GM21619 (cell line): ENCODE results near the gene CST5.
"Not testable (repeated sequence)": the region's sequence is repeated elsewhere in the genome, so short reads cannot be mapped to it uniquely, and the experiment has no call there.

ENCODE experiments used
- ATAC-seq: cut with Tn5 transposase; IDR thresholded peaks from one replicate; pipeline ENCODE4 v1.9.1; 2021; ENCODE audit not compliant: unreplicated experiment

CST5 gene

DNA sequence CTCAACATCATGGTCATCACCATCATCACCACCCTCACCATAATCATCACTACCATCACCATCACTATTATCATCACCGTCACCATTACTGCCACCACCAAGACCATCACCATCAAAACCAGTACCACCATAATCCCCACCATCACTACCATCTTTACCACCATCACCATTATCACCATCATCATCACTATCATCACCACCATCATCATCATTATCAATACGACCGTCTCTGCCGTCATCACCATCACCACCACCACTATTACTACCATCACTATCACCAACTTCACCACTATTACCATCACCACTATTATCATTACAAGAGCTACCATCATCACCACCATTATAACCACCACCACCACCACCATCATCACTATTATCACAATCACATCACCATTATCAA, 11.3 kb upstream of the CST5 start:
- ATAC-seq = not testable (repeated sequence)

DNA sequence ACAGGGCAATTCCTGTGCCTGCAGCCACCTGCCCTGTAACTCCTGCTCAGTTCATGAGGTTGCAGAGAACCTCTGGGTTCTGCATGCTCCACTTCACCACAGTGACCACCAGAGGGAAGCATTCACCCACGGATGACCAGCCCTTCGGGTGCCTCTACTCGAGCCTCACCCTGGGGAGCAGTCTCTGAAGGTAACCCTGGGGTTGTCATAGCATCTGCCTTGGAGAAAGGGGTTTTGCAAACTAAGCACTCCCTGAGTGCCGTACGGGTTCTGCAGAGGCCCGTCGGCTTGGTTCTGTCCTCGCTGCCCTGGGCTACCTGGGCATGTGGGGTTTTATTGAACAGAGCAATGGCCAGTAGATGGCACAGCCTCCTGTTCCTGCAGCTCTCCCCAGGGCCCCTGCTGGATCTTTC, 10.2 kb upstream of the CST5 start:
- ATAC-seq = peak; percentile 77

DNA sequence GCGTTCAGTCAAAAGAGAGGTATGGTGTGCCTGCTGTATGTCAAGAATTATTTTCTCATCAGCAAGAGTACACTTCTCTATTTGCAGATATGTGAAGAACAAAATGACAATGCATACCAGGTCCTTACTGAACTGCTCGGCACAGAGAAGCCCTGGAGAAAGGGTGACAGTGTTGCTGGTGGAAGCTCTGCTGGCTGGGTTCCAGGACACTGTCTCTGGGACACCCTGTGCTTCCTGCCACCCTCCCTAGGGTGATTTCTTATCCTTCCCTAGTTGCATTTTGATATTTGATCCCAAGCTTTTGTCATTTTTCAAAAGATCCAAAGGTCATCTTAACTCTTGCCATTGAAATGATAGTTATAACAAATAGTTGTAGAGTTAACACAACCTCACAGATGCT, 8.3 kb upstream of the CST5 start:
- no peak for ATAC-seq

DNA sequence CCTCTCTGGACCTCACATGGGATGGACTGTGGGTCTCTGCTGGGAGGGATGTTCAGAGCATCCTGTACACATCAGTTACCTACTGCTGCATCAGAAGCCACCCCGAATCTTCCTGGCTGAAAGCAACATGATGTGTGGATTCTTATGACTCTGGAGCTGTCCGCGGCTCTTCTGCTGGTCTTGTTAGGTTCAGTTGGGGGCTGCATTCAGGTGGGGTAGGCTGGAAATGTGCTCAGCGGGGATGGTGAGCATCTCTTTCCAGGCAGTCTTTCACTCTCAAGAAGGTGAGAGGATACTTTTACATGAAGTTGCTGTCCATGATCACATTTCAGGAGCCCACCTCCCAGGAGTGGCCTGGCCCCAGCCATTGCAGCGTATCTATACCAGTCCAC, 5.2 kb upstream of the CST5 start:
- no peak for ATAC-seq

DNA sequence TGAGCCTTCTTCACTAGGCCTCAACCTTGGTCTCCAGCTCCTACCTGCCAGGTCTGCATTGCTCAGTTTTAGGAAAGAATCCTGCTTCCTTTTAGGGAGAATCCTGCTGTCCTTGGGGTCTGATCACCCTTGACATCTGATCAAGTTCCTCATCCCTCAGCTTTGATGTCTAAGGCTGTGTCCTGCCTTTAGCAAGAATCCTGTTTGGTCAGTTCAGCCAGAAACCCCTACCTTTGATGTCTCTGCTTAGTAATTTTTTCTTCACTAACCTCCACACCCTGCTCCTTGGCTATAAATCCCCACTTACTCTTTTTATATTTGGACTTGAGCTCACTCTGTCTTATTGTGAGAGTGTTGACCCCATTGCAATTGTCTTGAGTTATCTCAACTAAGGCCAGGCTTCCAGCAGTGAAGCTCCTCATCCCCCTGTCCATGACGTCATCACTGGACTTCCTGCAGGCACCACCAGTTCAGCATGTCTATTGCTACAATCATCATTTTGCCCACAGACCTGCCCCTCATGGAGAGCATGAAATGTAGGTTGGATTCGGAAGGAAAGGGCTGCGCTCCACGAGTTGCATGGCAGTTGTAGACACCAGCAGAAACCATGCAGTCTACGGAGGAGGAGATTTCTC, 4.7 kb upstream of the CST5 start:
- ATAC-seq = no peak

DNA sequence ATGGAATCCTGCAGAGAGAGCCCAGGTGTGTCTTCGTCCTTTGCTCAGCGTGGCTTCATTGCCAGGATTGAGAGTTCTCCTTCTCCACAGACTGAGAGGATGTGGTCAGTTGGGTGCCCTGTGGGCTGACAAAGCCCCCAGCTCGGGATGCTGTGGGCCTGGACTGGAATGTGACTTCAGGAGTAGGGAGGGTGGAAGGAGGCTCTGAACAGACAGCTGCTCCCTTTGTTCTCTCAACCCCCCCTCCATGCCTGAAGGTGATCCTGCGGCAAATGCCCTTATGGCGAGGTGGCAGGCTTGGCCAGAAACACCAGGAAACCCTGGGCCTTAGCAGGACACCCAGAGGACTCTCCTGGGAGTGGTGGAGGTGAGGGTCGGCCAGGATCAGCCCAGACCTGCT, 1.8 kb upstream of the CST5 start:
- no peak for ATAC-seq

DNA sequence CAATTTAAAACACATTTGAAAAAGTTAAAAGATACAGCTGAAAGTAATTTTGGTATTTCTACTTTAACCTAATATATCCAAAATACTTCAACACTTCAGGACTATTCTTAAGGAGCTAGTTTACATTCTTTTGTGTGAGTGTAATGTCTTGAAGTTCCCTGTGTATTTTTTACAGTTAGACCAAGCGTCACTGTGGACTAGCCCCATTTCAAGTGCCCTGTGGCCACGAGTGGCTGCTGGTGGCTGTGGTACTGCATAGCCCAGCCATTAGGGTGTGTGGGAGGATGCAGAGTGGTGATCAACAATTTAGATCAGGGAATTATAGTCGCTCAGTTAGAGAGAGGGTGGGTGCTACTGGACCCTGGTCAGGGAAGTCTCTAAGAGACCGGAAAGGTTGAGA, 869 bp upstream of the CST5 start:
- no peak for ATAC-seq

DNA sequence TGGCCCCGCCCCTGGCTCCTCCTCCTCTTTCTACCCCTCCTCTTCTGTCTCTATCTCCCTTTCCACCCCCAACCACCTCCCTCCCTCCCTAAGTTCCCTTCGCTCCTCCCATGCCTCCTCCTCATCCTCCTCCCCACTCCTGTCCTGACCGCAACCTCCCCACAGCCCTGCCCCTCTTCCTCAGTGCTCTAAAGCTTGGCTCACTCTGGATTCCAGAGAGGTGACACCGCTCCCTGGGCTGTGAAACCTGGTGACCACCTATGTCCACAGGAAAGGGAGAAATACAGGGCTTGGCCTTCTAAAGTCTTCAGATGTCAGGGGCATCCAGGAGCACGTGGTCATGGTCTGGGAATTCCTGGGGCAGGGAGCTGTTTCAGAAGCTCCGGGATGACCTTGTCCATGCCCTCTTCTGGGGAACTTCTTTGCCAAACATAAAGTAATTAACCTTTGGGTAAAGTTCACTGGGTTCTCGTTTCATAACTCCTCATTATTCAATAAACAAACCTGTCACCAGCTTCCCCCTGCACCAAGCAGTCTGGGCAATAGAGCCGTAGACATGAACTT, 345 bp upstream of the CST5 start:
- ATAC-seq = no peak

DNA sequence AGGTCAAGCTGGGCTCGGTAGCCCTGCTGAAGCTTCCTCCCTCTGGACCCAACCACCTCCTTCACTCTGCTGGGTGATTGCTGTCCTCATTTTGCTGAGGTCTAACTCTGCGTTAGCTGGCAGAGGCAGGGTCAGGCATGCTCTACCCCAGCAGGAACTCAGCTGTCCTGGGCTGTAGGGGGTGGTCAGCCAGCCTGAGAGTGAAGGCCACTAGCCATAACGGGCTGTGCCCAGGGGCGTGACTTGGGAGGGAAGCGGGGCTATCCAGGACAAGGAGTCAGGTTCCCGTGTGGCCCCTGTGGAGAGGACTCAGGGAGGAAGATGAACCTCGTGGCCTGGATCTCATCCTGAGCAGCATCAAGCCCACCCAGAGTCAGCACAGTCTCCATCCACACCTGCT, 761 bp downstream of the CST5 start:
- ATAC-seq = no peak

DNA sequence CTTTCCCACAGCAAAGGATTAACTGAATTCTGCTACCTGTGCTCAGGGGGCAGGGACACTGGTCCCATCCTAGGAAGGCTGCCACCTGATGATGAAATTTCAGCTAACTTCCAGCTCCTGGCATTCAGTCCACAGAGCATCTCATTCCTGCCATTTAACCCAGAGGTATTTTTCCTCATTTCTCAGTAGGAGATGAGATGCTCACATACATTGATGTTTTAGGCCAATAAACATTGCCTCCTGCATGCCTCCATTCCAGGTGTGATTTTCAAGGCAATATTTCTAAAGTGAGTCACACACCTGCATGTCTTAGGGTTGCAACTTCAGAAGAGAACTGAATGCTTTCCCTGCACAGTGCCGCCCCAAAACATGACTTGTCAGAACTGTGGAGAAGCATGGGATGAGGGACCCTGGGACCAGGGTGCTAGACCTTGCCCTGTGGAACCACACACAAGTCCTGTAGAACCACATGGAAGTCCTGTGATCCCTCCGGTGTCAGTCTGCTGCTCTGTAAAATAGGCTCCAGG, 1.5 kb downstream of the CST5 start:
- not testable (repeated sequence) for ATAC-seq

DNA sequence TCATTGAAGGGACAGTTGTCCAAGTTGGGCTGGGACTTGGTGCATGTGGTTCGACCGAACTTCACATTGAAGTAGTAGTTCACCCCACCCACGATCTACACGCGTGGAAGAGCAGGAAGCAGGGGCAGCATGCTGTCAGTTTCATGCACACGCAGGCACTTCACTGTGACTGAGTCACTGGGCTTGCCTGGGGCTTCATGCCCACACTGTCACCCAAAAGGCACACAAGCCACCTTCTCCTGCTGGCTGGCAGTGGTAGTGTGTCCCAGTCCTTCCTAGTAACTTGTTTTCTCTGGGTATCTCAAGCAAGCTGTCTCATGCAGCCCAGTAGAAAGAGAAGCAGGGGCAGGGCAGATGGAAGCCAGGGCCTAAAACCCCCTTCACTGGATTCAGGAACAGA, 2.0 kb downstream of the CST5 start:
- ATAC-seq = no peak

DNA sequence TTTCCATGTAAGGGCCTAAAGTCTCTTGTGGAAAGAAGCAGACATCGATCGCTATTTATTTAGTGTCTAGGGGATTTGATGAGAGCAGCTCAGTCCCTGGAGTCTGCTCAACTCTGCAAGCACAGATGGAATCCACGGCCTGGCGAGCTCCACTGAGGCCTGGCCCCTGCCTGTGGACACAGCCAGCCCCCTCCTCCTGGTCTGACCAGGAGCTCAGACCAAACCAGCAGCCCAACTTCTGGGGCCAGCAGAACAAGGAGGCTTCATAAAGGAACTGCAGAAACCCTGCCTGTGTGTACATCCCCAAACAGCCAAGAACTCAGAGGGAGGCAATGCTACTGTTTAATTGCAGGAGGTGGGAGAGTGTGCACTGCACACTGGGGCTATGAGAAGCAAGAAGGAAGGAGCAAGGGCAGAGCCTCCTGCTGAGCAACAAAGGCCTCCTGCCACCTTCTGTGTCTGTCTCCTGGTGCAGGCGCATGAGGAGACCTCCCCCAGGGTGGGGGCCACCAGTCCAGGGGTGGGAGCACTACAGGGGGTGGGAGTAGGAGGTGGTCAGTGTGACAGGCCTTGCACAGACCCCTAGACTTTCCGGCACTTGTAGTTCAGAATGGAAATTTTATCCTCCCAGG, 3.8 kb downstream of the CST5 start:
- ATAC-seq = no peak

DNA sequence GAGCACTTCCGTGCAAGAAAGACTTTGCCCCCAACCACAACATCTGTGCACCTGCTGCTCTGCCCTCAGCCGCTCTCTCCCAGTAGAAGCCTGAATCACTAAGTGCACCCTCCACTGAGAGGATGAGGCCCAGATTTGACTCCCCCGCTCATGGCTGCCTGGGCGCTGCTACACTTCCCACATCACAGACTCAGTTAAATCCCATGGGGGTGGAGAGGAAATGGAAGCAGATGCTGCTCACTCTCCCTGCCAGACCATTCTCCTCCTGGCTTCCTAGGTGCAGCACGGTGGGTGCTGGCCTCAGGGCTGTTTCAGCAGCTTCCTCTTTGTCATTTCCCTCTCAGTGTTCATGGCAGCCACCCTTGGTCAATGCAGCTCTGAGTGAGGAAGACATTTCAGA, 4.8 kb downstream of the CST5 start:
- no peak for ATAC-seq

DNA sequence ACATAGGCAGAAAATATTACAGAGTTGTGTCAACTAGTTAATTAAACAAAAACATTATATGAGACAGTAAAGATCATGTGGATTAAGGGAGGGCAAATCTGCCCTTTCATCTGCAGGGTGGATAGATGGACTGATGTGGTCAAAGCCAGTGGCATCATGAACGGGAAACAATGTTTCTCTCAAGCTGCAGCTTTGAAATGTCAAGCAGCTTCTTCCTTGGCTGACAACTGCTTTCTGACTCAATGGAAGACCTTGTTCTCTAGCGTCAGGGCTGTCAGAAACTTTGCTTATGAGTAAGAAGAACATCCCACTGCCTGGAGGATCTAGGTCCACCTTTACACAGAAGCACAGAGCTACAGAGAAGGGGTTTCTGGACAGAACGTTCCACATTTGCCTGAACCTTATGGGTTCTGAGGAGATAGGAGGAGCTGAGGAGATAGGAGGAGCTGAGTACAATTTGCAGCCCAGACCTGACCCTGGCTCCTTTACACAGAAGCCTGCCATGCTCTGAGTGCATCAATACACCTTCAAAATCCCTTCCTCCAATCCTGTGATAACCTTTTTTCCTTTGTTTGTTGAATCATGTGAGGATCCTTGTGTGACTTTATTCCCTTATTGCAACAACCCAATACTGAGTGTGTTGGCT, 6.1 kb downstream of the CST5 start:
- no peak for ATAC-seq

DNA sequence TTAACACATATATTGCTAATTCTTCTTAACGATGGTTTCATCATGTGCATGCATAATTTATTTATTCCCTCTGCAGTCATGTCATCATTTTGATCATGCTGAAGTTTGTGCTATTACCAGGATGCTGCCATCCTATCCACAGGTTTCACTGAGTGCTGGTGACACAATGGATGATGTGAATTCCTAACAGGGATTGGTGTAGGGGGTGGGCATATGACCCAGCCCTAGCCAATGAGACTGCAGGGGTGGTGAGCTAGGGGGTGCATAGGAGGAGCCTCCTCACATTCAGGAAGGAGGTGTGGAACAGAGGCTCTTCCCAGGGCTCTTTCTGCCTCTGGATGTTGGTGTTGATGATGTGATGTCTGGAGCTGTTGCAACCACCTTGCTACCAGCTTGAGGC, 7.5 kb downstream of the CST5 start:
- ATAC-seq = no peak

DNA sequence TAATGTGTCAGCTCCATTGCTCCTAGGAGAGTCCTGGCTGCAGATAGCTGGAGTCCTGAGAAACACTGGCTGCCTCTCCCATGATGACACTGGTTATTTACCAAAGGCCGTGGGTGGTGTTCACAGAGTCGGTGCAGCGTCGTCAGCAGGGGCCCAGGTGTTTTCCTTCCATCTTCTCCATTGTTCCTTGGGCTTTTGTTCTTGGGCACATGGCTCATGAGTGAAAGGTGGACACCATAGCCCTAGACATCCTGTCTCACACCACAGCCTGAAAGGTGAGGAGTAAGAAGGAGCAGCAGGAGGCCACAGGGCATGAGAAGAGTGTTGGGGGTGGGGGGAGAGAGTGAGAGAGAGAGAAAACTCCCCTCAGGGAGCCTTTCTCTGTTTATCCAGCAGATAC, 9.1 kb downstream of the CST5 start:
- no peak for ATAC-seq

DNA sequence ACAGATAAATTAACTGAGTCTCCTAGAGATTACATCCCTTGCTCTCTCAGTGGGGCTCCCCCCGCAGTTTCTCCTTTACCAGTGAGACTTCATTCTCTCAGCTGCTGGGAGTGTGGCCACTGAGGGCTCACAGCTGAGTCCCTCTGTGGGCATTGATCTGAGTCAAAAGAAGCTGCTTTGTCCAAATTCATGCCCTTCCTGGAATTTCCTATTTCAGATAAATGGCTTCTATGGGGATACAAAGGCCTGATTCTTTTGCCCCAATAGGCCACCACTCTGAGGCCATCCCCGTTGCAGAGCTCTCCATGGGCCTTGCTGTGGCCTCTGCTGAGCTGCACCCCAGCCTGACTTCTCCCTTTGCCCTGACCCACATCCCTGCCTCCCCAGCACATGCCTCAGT, 10.0 kb downstream of the CST5 start:
- ATAC-seq = no peak

DNA sequence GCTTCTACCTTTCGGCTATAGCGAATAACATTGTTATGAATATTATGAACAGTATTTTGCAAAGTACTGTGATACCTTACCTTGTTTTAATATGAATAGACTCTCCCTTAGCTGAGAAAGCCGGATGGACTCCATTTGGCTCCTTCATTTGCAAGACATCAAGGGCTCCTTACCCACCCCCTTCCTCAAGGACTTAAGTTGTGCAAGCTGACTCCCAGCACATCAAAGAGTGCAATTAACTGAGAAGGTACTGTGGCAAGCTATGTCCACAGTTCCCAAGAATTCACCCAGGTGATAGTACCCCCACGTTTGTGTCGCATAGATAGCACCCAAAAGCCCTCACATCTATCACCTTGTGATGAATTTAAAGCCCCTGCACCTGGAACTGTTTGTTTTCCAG, 11.2 kb downstream of the CST5 start:
- ATAC-seq = no peak

DNA sequence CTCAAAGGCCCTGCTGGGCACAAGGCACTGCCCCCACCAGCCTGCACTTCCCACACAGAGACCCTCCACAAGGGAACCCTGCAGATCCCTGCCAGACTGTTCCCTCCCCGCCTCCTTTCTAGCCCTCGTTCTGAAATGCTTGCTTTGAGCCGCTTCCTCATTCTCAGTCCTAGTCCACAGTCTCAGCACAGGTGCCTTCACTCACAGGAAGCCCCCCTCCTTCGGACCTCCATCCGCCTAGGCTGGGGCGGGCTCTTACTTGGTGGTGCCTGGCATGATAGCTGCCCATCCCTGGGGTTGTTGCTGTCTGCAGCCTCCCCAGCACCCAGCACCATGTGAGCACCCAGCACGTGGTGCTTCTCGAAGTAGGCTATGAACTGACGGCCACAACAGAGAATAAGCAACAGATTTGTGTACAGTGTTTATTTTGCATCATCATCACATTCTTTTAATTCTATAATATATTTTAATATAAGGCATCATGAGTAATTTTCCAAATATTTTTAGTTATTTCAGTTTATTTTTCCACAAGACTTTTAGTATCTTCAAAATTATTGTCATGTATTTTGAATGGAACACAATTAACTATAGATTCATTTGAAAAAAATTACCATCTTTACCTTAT, 12.3 kb downstream of the CST5 start:
- ATAC-seq = no peak

DNA sequence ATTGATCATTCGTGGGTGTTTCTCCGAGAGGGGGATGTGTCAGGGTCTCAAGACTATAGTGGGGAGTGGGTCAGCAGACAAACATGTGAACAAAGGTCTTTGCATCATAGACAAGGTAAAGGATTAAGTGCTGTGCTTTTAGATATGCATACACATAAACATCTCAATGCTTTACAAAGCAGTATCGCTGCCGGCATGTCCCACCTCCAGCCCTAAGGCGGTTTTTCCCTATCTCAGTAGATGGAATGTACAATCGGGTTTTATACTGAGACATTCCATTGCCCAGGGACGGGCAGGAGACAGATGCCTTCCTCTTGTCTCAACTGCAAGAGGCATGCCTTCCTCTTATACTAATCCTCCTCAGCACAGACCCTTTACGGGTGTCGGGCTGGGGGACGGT, 18.8 kb downstream of the CST5 start:
- ATAC-seq = not testable (repeated sequence)

DNA sequence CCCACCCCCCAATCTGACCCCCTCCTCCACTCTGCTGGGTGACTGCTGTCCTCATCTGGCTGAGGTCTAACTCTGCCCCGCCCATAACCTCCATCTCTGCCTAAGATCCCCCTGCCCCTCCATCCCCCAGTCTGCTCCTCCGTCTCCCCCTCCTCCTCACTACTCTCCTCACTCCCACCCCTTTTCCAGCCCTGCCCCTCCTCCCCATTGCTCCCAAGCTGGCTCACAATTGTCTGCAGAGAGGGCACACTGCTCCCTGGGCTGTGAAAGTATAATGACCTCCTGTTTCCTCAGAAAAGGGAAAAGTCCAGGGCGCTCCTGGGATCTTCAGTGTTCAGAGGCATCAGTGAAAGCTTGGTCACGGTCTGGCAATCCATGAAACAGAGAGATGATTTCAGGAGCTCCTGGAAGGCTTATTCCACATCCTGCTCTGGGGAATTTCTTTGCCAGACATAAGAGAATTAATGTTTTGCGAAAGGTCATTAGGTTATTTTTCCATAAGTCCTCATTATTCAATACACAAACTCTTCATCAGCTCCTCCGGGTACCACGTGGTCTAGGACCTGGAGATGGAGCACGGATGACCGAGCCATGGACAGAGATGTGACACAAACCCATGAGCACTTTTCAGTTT, 21.5 kb downstream of the CST5 start:
- ATAC-seq = no peak
